IPS-NIHi11 (cell line): Measurements from ENCODE around the gene REN.
A peak's percentile ranks its signal among the peaks of the same experiment; 100 is the strongest.

Source experiments
- DNase-seq: peaks from one replicate; pipeline ENCODE4 v3.0.0; 2012; ENCODE audit warnings: mixed read lengths, low spot score

The REN gene

GRCh38 chr1:204166219-204166618 is at the start of gene REN:
Gene REN (minus strand): TSS chr1:204166337. CDS start chr1:204166293, 44 bp downstream.
- DNase-seq: no peak

- DNase-seq: peak; percentile 92
These were observed 47.8 kb upstream of the REN start, which contains the start of gene GOLT1A for GRCh38 chr1:204213668-204214662. Gene GOLT1A (minus strand): TSS chr1:204213988. CDS start chr1:204213906, 82 bp downstream.

GRCh38 chr1:204212715-204213114 is 46.6 kb upstream of the REN start:
- DNase-seq: no peak

GRCh38 chr1:204211046-204211445 is 44.9 kb upstream of the REN start:
- no peak for DNase-seq

GRCh38 chr1:204207136-204207616 is 41.0 kb upstream of the REN start:
- DNase-seq: peak; percentile 93

GRCh38 chr1:204206121-204206520 is 40.0 kb upstream of the REN start:
- DNase-seq: no peak

- no peak for DNase-seq
These were observed 39.3 kb upstream of the REN start for GRCh38 chr1:204205486-204205885.

GRCh38 chr1:204204944-204205343 is 38.8 kb upstream of the REN start:
- DNase-seq: no peak

GRCh38 chr1:204203206-204203767 is 37.1 kb upstream of the REN start:
- no peak for DNase-seq

GRCh38 chr1:204202481-204202880 is 36.3 kb upstream of the REN start:
- no peak for DNase-seq

GRCh38 chr1:204201348-204202040 is 35.4 kb upstream of the REN start:
- DNase-seq: no peak

- no peak for DNase-seq
These were observed 33.4 kb upstream of the REN start for GRCh38 chr1:204199579-204199978.

- peak; percentile 53 for DNase-seq
These were observed 32.5 kb upstream of the REN start for GRCh38 chr1:204198348-204199340.

- no peak for DNase-seq
These were observed 30.9 kb upstream of the REN start for GRCh38 chr1:204197068-204197467.

GRCh38 chr1:204196068-204196795 is 30.1 kb upstream of the REN start, which contains the start of gene KISS1:
Gene KISS1 (minus strand): TSS chr1:204196491. CDS start chr1:204192876, 3,615 bp downstream.
- DNase-seq: no peak

GRCh38 chr1:204194771-204195170 is 28.6 kb upstream of the REN start:
- DNase-seq: no peak

GRCh38 chr1:204194080-204194479 is 27.9 kb upstream of the REN start:
- no peak for DNase-seq

- no peak for DNase-seq
These were observed 26.6 kb upstream of the REN start for GRCh38 chr1:204192589-204193352.

GRCh38 chr1:204192046-204192445 is 25.9 kb upstream of the REN start:
- DNase-seq: no peak

GRCh38 chr1:204191456-204191855 is 25.3 kb upstream of the REN start:
- DNase-seq: no peak
